Keratinocyte (primary cell): Measurements from ENCODE around the gene BAZ1B. TPM values are rescaled to one million over a fixed set of nuclear protein-coding genes. Genes with fewer than 3 reads are reported as not detected.

Experiments used
- DNase-seq: peaks from one replicate; pipeline ENCODE4 v3.0.0-alpha.2; 2011; ENCODE audit warnings: low read depth, missing footprints, low spot score
- FAIRE-seq: peaks from 2 replicates; lab custom pipeline; 2011; peaks lifted over from hg19 to GRCh38; lab: Jason Lieb, UNC
- H2AFZ ChIP-seq: 2 replicates; pipeline ENCODE4 v1.6.0; 2012; ENCODE audit warnings: low read length, control low read depth, inconsistent platforms; ENCODE audit not compliant: control insufficient read depth
- H3K27ac ChIP-seq: 2 replicates; pipeline ENCODE4 v1.5.1; 2011; ENCODE audit warnings: low read length; ENCODE audit not compliant: control insufficient read depth, insufficient read depth
- H3K27me3 ChIP-seq: 3 replicates; pipeline ENCODE4 v1.6.0; 2011; ENCODE audit warnings: low read length; ENCODE audit not compliant: control insufficient read depth, insufficient read depth; ENCODE audit errors: extremely low read depth
- H3K36me3 ChIP-seq, 2 experiments: 2 replicates in 1 of 2; 3 replicates in 1 of 2; pipeline ENCODE4 v1.5.1; 2011; ENCODE audit warnings: low read length in 2 of 2, mild to moderate bottlenecking in 1 of 2; ENCODE audit not compliant: control insufficient read depth in 2 of 2, insufficient read depth in 2 of 2; ENCODE audit errors: extremely low read depth in 1 of 2
- H3K4me1 ChIP-seq: 3 replicates; pipeline ENCODE4 v1.5.1; 2011; ENCODE audit warnings: low read length; ENCODE audit not compliant: control insufficient read depth, insufficient read depth; ENCODE audit errors: extremely low read depth
- H3K4me2 ChIP-seq: 3 replicates; pipeline ENCODE4 v1.6.0; 2011; ENCODE audit warnings: low read depth, low read length; ENCODE audit not compliant: control insufficient read depth, insufficient read depth; ENCODE audit errors: extremely low read depth
- H3K4me3 ChIP-seq, 3 experiments: fragments of 200-600 bp in 1 of 3; sonication (generic) in 1 of 3; 2 replicates in 2 of 3; 3 replicates in 1 of 3; pipeline ENCODE4 v1.5.1; 2011 to 2016; ENCODE audit warnings: low read length in 3 of 3, mild to moderate bottlenecking in 3 of 3, control low read depth in 2 of 3, inconsistent platforms in 1 of 3, low read depth in 1 of 3, mixed read lengths in 1 of 3, mixed run types in 1 of 3, moderate library complexity in 1 of 3; ENCODE audit not compliant: control insufficient read depth in 2 of 3, insufficient read depth in 2 of 3; ENCODE audit errors: extremely low read depth in 1 of 3
- H3K79me2 ChIP-seq: 2 replicates; pipeline ENCODE4 v1.6.0; 2012; ENCODE audit warnings: low read length; ENCODE audit not compliant: control insufficient read depth, insufficient read depth
- H3K9ac ChIP-seq: 3 replicates; pipeline ENCODE4 v1.6.0; 2011; ENCODE audit warnings: low read length; ENCODE audit not compliant: control insufficient read depth, insufficient read depth; ENCODE audit errors: extremely low read depth
- H3K9me1 ChIP-seq: 3 replicates; pipeline ENCODE4 v1.6.0; 2011; ENCODE audit warnings: low read length; ENCODE audit not compliant: control insufficient read depth, insufficient read depth; ENCODE audit errors: extremely low read depth
- H3K9me3 ChIP-seq: 2 replicates; pipeline ENCODE4 v1.5.1; 2012; ENCODE audit warnings: low read depth, low read length; ENCODE audit not compliant: control insufficient read depth
- H4K20me1 ChIP-seq: 3 replicates; pipeline ENCODE4 v1.6.0; 2011; ENCODE audit warnings: low read length; ENCODE audit not compliant: control insufficient read depth, insufficient read depth; ENCODE audit errors: extremely low read depth
- CTCF ChIP-seq, 3 experiments: IDR thresholded peaks in 1 of 3; conservative IDR thresholded peaks in 1 of 3; optimal IDR thresholded peaks in 1 of 3; 2 replicates in 2 of 3; 3 replicates in 1 of 3; pipeline versions ENCODE3 to v1.5.1; 2011; ENCODE audit warnings: low read length in 3 of 3, mild to moderate bottlenecking in 3 of 3, moderate library complexity in 2 of 3, control low read depth in 1 of 3, inconsistent platforms in 1 of 3; ENCODE audit not compliant: insufficient read depth in 2 of 3; ENCODE audit errors: extremely low read depth in 1 of 3
- EZH2 ChIP-seq: IDR thresholded peaks from one replicate; pipeline ENCODE4 v1.6.1; 2012; ENCODE audit warnings: inconsistent platforms, mild to moderate bottlenecking, low read length, moderate library complexity
- dilution Hi-C: fragments of 300-500 bp; cut with MboI; formaldehyde crosslinking; loops from one replicate; pipeline ENCODE4 v1.7.0; 2020; ENCODE audit warnings: low sequenced_read_pairs; ENCODE audit not compliant: extremely low pct_ligation_motif_present
- polyA plus RNA-seq, 5 experiments: library from polyadenylated mRNA; depleted of rRNA in 3 of 5; stranded (reverse) in 3 of 5; stranded (forward) in 1 of 5; unstranded in 1 of 5; fragments of >200 nt; gene quantifications; 1 replicate in 1 of 5; 2 replicates in 3 of 5; 3 replicates in 1 of 5; pipeline versions ENCODE4 v1.2.1 to v1.2.3, GENCODE V29; 2011 to 2012; ENCODE audit warnings: missing spikeins in 2 of 5, low read depth in 1 of 5, low replicate concordance in 1 of 5

The BAZ1B gene
- polyA plus RNA-seq, 1 donor (not counting 4 experiments of a cell fraction or from before 2014, with no cell fraction given) = 24.3 TPM

DNA sequence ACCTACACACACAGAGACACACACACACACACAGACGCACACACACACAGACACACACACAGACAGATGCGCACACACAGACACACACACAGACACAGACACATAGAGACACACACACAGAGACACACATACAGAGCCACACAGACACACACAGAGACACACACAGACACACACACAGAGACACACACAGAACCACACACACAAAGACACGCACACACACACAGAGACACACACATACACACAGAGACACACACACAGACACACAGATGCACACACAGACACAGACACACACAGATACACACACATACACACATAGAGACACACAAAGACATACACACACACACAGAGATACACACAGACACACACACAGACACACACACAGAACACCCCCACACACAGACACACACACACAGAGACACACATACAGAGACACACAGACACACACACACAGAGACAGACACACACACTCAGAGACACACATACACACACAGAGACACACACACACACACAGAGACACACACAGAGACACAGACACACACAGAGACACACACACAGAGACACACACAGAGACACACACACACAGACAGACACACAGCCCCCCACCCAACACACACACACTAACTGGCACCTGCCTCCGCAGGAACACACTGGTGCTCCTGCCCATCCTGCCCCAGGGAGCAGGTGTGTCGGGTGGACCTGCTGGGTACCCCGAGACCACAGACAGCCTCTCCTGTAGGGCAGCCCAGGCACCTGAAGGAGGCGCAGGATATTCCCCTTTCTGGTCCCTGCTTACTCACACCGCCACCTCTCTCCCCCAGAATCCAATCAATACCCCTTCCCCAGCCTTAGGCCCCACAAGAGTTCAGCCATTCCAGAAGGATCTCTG lies 93.9 kb downstream of the BAZ1B start:
- Histone ChIP-seq H3K4me1 (no peaks in the 10 kb centered on the region), H3K9me1 (no peaks in the 10 kb centered on the region), H3K4me2 (no peak overlapping the region), H3K9me3 (no peaks in the 10 kb centered on the region), H4K20me1 (no peaks in the 10 kb centered on the region), H2AFZ (no peak overlapping the region), H3K79me2 (no peaks in the 10 kb centered on the region), H3K27ac (no peak overlapping the region), H3K36me3 (no peaks in the 10 kb centered on the region), H3K4me3 (no peak overlapping the region), H3K9ac (no peak overlapping the region), H3K27me3 (peaks cover 3% of the 10 kb centered on the region)
- DNase-seq = no peak
- TF ChIP-seq CTCF (optimal IDR thresholded peaks at IDR 0.05 in 1 of 3, IDR thresholded peaks at IDR 0.05 in 1 of 3, conservative IDR thresholded peaks at IDR 0.05 in 1 of 3; ENCODE audit: extremely low read depth in 1 of 3, insufficient read depth in 2 of 3, low read length in 3 of 3) (no peak), EZH2 (no peak)
- dilution Hi-C loops = no loop called here
- no peak for FAIRE-seq

DNA sequence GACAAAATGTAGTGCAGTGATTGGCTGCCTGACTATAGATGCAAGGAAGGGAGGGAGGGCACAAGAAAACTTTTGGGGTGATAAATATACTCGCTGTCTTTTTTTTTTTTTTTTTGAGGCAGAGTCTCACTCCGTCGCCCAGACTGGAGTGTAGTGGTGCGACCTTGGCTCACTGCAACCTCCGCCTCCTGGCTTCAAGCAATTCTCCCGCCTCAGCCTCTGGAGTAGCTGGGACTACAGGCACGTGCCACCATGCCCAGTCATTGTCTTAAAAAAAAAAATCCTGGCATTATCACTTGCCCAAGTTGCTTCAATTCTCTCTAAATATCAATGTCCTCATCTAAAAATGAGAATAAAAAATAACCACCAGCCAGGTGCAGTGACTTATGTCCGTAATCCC lies 96.1 kb downstream of the BAZ1B start:
- FAIRE-seq = no peak
- no peaks in the 10 kb centered on the region for H3K4me1 ChIP-seq
- no peak overlapping the region for H3K9ac ChIP-seq
- TF ChIP-seq CTCF (optimal IDR thresholded peaks at IDR 0.05 in 1 of 3, IDR thresholded peaks at IDR 0.05 in 1 of 3, conservative IDR thresholded peaks at IDR 0.05 in 1 of 3; ENCODE audit: extremely low read depth in 1 of 3, insufficient read depth in 2 of 3, low read length in 3 of 3) (no peak), EZH2 (no peak)
- H3K4me2 ChIP-seq = no peak overlapping the region
- peaks cover 3% of the 10 kb centered on the region for H3K27me3 ChIP-seq
- H2AFZ ChIP-seq = no peak overlapping the region
- H3K4me3 ChIP-seq = no peak overlapping the region
- H3K9me3 ChIP-seq = no peaks in the 10 kb centered on the region
- H3K36me3 ChIP-seq = no peaks in the 10 kb centered on the region
- no peaks in the 10 kb centered on the region for H3K79me2 ChIP-seq
- H4K20me1 ChIP-seq = no peaks in the 10 kb centered on the region
- DNase-seq = no peak
- H3K27ac ChIP-seq = no peak overlapping the region
- dilution Hi-C loops = no loop called here
- H3K9me1 ChIP-seq = no peaks in the 10 kb centered on the region
